Measurements from ENCODE around the gene SPACA6. TPM values are rescaled to one million over a fixed set of nuclear protein-coding genes. Genes with fewer than 3 reads are reported as not detected.

The SPACA6 gene
- total RNA-seq, 2 experiments from 2014 or later = 2.3 to 2.6 TPM

- no peaks in the 10 kb centered on the region for H3K36me3 Mint-ChIP-seq
- no peak overlapping the region for H3K4me3 Mint-ChIP-seq
Observed at GRCh38 chr19:51740356-51740755, 47.2 kb downstream of the SPACA6 start.

GRCh38 chr19:51742789-51743188, 49.7 kb downstream of the SPACA6 start:
- Mint-ChIP-seq H3K27ac (no peak overlapping the region), H3K4me3 (no peak overlapping the region), H3K4me1 (no peaks in the 10 kb centered on the region), H3K27me3 (no peaks in the 10 kb centered on the region), H3K9me3 (ENCODE audit: low read depth) (peaks cover 3% of the 10 kb centered on the region), H3K36me3 (no peaks in the 10 kb centered on the region)
- no peak for DNase-seq
- no peak for ATAC-seq
- CTCF ChIA-PET = interaction anchor here (0.9 kb wide), 1 partner anchor 35 kb away, joined by 3 read pairs; no protein-coding TSS in a partner anchor

More at GRCh38 chr19:51740356-51740755, 47.2 kb downstream of the SPACA6 start:
- no peak overlapping the region for H3K27ac Mint-ChIP-seq
- H3K27me3 Mint-ChIP-seq = no peaks in the 10 kb centered on the region
- no peaks in the 10 kb centered on the region for H3K9me3 Mint-ChIP-seq (ENCODE audit: low read depth)
- CTCF ChIA-PET = no interaction called here
- H3K4me1 Mint-ChIP-seq = no peaks in the 10 kb centered on the region
- ATAC-seq (no peak), DNase-seq (no peak)

GRCh38 chr19:51743405-51743804, 50.3 kb downstream of the SPACA6 start:
- DNase-seq (no peak), ATAC-seq (no peak)
- H3K36me3 Mint-ChIP-seq = no peaks in the 10 kb centered on the region
- no peaks in the 10 kb centered on the region for H3K4me1 Mint-ChIP-seq
- no peak overlapping the region for H3K4me3 Mint-ChIP-seq
- peaks cover 3% of the 10 kb centered on the region for H3K9me3 Mint-ChIP-seq (ENCODE audit: low read depth)
- no peaks in the 10 kb centered on the region for H3K27me3 Mint-ChIP-seq
- CTCF ChIA-PET = no interaction called here
- H3K27ac Mint-ChIP-seq = no peak overlapping the region

- Mint-ChIP-seq H3K27me3 (no peaks in the 10 kb centered on the region), H3K4me3 (no peak overlapping the region), H3K9me3 (ENCODE audit: low read depth) (peaks cover 8% of the 10 kb centered on the region), H3K36me3 (no peaks in the 10 kb centered on the region), H3K4me1 (no peaks in the 10 kb centered on the region), H3K27ac (no peak overlapping the region)
- ATAC-seq = no peak
- CTCF ChIA-PET = no interaction called here
- no peak for DNase-seq
Observed at GRCh38 chr19:51746731-51747130, 53.6 kb downstream of the SPACA6 start.

- Mint-ChIP-seq H3K4me1 (no peaks in the 10 kb centered on the region), H3K36me3 (no peaks in the 10 kb centered on the region), H3K27ac (no peak overlapping the region), H3K4me3 (no peak overlapping the region), H3K9me3 (ENCODE audit: low read depth) (peaks cover 8% of the 10 kb centered on the region), H3K27me3 (no peaks in the 10 kb centered on the region)
- ATAC-seq (no peak), DNase-seq (no peak)
- CTCF ChIA-PET = no interaction called here
Observed at GRCh38 chr19:51749979-51750378, 56.8 kb downstream of the SPACA6 start.

- DNase-seq (no peak), ATAC-seq (no peak)
- CTCF ChIA-PET = interaction anchor here (0.6 kb wide), 1 partner anchor 12 kb away, joined by 3 read pairs; no protein-coding TSS in a partner anchor
- Mint-ChIP-seq H3K9me3 (ENCODE audit: low read depth) (peaks cover 8% of the 10 kb centered on the region), H3K27me3 (no peaks in the 10 kb centered on the region), H3K4me1 (no peaks in the 10 kb centered on the region), H3K27ac (no peak overlapping the region), H3K36me3 (no peaks in the 10 kb centered on the region), H3K4me3 (no peak overlapping the region)
Observed at GRCh38 chr19:51750400-51751094, 57.4 kb downstream of the SPACA6 start.

- no peak within 1 kb of the TSS for H3K4me3 Mint-ChIP-seq
- H3K36me3 Mint-ChIP-seq = no peaks in the 10 kb centered on the region
- no peaks in the 10 kb centered on the region for H3K27me3 Mint-ChIP-seq
- DNase-seq = no peak
- no peak for ATAC-seq
- CTCF ChIA-PET = no interaction called here
- H3K27ac Mint-ChIP-seq = no peak within 1 kb of the TSS
- H3K4me1 Mint-ChIP-seq = no peaks in the 10 kb centered on the region
- peaks cover 6% of the 10 kb centered on the region for H3K9me3 Mint-ChIP-seq (ENCODE audit: low read depth)
Observed at GRCh38 chr19:51751655-51752054, 58.5 kb downstream of the SPACA6 start, which contains the start of gene FPR1. Gene FPR1, minus strand, starts transcription at chr19:51751878. Its CDS starts 4,884 bp downstream, at chr19:51746994.

GRCh38 chr19:51754109-51754508, 61.0 kb downstream of the SPACA6 start:
- no peaks in the 10 kb centered on the region for H3K36me3 Mint-ChIP-seq

GRCh38 chr19:51754770-51755169, 61.6 kb downstream of the SPACA6 start:
- no peak overlapping the region for H3K27ac Mint-ChIP-seq
- DNase-seq (no peak), ATAC-seq (no peak)
- no peaks in the 10 kb centered on the region for H3K36me3 Mint-ChIP-seq
- no peaks in the 10 kb centered on the region for H3K4me1 Mint-ChIP-seq
- no peaks in the 10 kb centered on the region for H3K27me3 Mint-ChIP-seq
- CTCF ChIA-PET = interaction anchor here (2.0 kb wide), 1 partner anchor 23 kb away, joined by 4 read pairs; no protein-coding TSS in a partner anchor
- H3K9me3 Mint-ChIP-seq (ENCODE audit: low read depth) = peaks cover 7% of the 10 kb centered on the region
- H3K4me3 Mint-ChIP-seq = no peak overlapping the region

More at GRCh38 chr19:51754109-51754508, 61.0 kb downstream of the SPACA6 start:
- Mint-ChIP-seq H3K27me3 (no peaks in the 10 kb centered on the region), H3K9me3 (ENCODE audit: low read depth) (peaks cover 7% of the 10 kb centered on the region), H3K4me3 (no peak overlapping the region), H3K27ac (no peak overlapping the region), H3K4me1 (no peaks in the 10 kb centered on the region)
- CTCF ChIA-PET = interaction anchor here (2.0 kb wide), 1 partner anchor 24 kb away, joined by 4 read pairs; no protein-coding TSS in a partner anchor
- ATAC-seq = no peak
- DNase-seq = no peak

Small RNA genes within 50 kb of the gene (microRNA-seq; reads per million reads assigned to microRNA genes)
- gene MIR125A (250 reads per million, percentile 76 among the genes with 10 or more reads in this experiment), gene MIR99B (201 reads per million, percentile 73 among the genes with 10 or more reads in this experiment), gene MIRLET7E (290 reads per million, percentile 77 among the genes with 10 or more reads in this experiment)

Other genes starting within 250 kb of the SPACA6 start
- not detected for gene SIGLEC8, start 234.9 kb upstream of the SPACA6 start, total RNA-seq
- gene CEACAM18, start 214.8 kb upstream of the SPACA6 start, total RNA-seq = not detected
- 1 to 10 TPM in 1 of 2 experiments, under 1 TPM in 1; 0.98 to 3.9 TPM for gene SIGLEC12, start 191.5 kb upstream of the SPACA6 start, total RNA-seq
- not detected for gene SIGLEC6, start 161.7 kb upstream of the SPACA6 start, total RNA-seq
- gene ZNF175, start 122.0 kb upstream of the SPACA6 start, total RNA-seq = 10 to 100 TPM in 1 of 2 experiments, 1 to 10 TPM in 1; 8.3 to 10.1 TPM
- gene SIGLEC5, start 62.9 kb upstream of the SPACA6 start, total RNA-seq = not detected
- under 1 TPM in 1 of 2 experiments, not detected in 1; 0.91 TPM for gene SIGLEC14, start 46.5 kb upstream of the SPACA6 start, total RNA-seq
- gene HAS1, start 30.7 kb downstream of the SPACA6 start, total RNA-seq = not detected
- not detected for gene FPR1, start 58.5 kb downstream of the SPACA6 start, total RNA-seq
- gene FPR2, start 67.8 kb downstream of the SPACA6 start, total RNA-seq = not detected
- gene FPR3, start 101.8 kb downstream of the SPACA6 start, total RNA-seq = not detected
- 1 to 10 TPM; 4.3 to 6.9 TPM for gene ZNF577, start 194.6 kb downstream of the SPACA6 start, total RNA-seq
- gene ZNF649, start 211.7 kb downstream of the SPACA6 start, total RNA-seq = 10 to 100 TPM; 10.6 to 12.4 TPM
- 1 to 10 TPM; 5.0 to 5.7 TPM for gene ZNF613, start 234.1 kb downstream of the SPACA6 start, total RNA-seq

Data from activated CD8-positive, alpha-beta memory T cell treated with anti-CD3 and anti-CD28 coated beads, Interleukin-2, amount 10 ng/mL, durations not matched to agents 7 days and 5 days (primary cell).